Thyroid gland (tissue), 4 donors: ENCODE results near the gene MAP6D1.

ENCODE experiments used
- CTCF ChIP-seq, 6 experiments: fragments of 200-600 bp in 3 of 6; fragments of 450-650 bp in 3 of 6; sonication (generic) in 3 of 6; IDR thresholded peaks; one replicate each; pipeline ENCODE4 v1.5.1; 2016 to 2019; ENCODE audit warnings: antibody characterized with exemption in 6 of 6, mild to moderate bottlenecking in 2 of 6, inconsistent platforms in 1 of 6, moderate library complexity in 1 of 6
- POLR2A ChIP-seq, 2 donors: fragments of 450-650 bp; IDR thresholded peaks; one replicate each; pipeline ENCODE4 v1.6.1; 2017; ENCODE audit warnings: antibody characterized with exemption in 2 of 2, mild to moderate bottlenecking in 2 of 2, moderate library complexity in 1 of 2

GRCh38 chr3:183818041-183818620 lies 7.2 kb downstream of the MAP6D1 start:
- TF ChIP-seq CTCF (IDR thresholded peaks at IDR 0.05), result no peak
- TF ChIP-seq POLR2A (IDR thresholded peaks at IDR 0.05), result no peak
